ENCODE results near the gene SART3.
"Not testable (repeated sequence)": the region's sequence is repeated elsewhere in the genome, so short reads cannot be mapped to it uniquely, and the experiment has no call there.

SART3 gene

GRCh38 chr12:108491256-108491655 lies 69.7 kb downstream of the SART3 start:
- DNase-seq (ENCODE audit: low read depth in 2 of 2) = no peak

GRCh38 chr12:108487029-108487428 lies 73.9 kb downstream of the SART3 start:
- DNase-seq (ENCODE audit: low read depth in 2 of 2) = not testable (repeated sequence)

- DNase-seq (ENCODE audit: low read depth in 2 of 2) = not testable (repeated sequence)
Observed at GRCh38 chr12:108485371-108485770, 75.6 kb downstream of the SART3 start.

GRCh38 chr12:108484845-108485244 lies 76.1 kb downstream of the SART3 start:
- no peak for DNase-seq (ENCODE audit: low read depth in 2 of 2)

GRCh38 chr12:108484431-108484830 lies 76.5 kb downstream of the SART3 start:
- no peak for DNase-seq (ENCODE audit: low read depth in 2 of 2)

- no peak for DNase-seq (ENCODE audit: low read depth in 2 of 2)
Observed at GRCh38 chr12:108483213-108484059, 77.5 kb downstream of the SART3 start.

GRCh38 chr12:108482717-108483212 lies 78.2 kb downstream of the SART3 start:
- no peak for DNase-seq (ENCODE audit: low read depth in 2 of 2)

GRCh38 chr12:108479364-108480070 lies 81.5 kb downstream of the SART3 start:
- no peak for DNase-seq (ENCODE audit: low read depth in 2 of 2)

- no peak for DNase-seq (ENCODE audit: low read depth in 2 of 2)
Observed at GRCh38 chr12:108478611-108479206, 82.3 kb downstream of the SART3 start.

GRCh38 chr12:108477881-108478259 lies 83.1 kb downstream of the SART3 start:
- DNase-seq (ENCODE audit: low read depth in 2 of 2) = no peak

GRCh38 chr12:108477055-108477880 lies 83.7 kb downstream of the SART3 start:
- DNase-seq (ENCODE audit: low read depth in 2 of 2) = no peak

GRCh38 chr12:108475396-108475795 lies 85.6 kb downstream of the SART3 start:
- DNase-seq (ENCODE audit: low read depth in 2 of 2) = no peak

GRCh38 chr12:108473400-108474055 lies 87.4 kb downstream of the SART3 start:
- DNase-seq (ENCODE audit: low read depth in 2 of 2) = no peak

Data from stimulated activated CD4-positive, alpha-beta T cell treated with anti-CD3 and anti-CD28 coated beads, Interleukin-1b, Interleukin-23, amount 100 ng/mL, for 1 hour (primary cell).